GM19238 (cell line): Measurements from ENCODE around the gene CARS1.

ENCODE experiments used
- DNase-seq: peaks from one replicate; pipeline ENCODE4 v3.0.0; 2011; ENCODE audit warnings: low spot score; ENCODE audit not compliant: insufficient read length

The CARS1 gene

GRCh38 chr11:2994336-2994730 lies 62.9 kb downstream of the CARS1 start:
- no peak for DNase-seq

- no peak for DNase-seq
Measured at GRCh38 chr11:2992997-2993325, 64.3 kb downstream of the CARS1 start.

GRCh38 chr11:2992234-2992996 lies 64.8 kb downstream of the CARS1 start, which contains the start of gene NAP1L4:
NAP1L4 (minus strand) TSS chr11:2992329; CDS start chr11:2979220, 13,109 bp downstream.
- peak; percentile 100 for DNase-seq

DNA sequence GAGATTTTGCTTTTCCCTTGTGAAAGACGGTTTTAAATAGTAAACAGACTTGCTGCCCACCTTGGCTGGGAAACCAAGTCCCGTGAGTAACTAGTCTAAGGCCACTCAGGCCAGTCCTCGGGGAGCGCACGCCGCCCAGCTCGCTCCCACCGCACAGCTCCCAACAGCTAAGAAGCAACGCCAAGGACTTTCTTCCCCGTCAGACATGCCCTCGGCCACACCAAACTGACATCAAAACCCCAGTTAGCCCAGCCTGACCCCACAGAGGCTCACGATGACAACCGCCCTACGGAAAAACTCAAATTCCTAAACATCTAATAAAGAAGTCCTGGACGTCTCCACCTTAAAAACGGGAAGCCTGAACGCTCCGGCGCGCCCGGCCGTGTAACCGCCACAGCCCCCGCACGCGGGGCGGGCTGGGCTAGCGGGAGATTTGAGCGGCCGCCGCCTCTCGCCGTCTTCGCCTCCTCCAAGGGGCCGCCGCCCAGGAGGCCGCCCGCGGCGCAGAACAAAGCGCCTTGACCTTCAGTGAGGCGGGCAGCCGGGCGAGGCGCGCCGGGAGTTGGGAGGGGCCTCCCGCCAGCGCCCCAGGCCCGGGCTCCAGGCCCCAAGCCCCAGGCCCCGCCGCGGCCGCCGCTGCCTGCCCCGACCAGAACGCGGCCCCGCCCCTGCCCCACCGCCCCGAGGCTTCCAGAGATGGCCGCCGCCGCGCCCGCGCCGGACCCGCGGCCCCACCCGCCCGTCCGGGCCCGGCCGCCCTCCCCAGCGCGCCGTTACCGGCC lies 65.6 kb downstream of the CARS1 start:
- DNase-seq, result no peak

DNA sequence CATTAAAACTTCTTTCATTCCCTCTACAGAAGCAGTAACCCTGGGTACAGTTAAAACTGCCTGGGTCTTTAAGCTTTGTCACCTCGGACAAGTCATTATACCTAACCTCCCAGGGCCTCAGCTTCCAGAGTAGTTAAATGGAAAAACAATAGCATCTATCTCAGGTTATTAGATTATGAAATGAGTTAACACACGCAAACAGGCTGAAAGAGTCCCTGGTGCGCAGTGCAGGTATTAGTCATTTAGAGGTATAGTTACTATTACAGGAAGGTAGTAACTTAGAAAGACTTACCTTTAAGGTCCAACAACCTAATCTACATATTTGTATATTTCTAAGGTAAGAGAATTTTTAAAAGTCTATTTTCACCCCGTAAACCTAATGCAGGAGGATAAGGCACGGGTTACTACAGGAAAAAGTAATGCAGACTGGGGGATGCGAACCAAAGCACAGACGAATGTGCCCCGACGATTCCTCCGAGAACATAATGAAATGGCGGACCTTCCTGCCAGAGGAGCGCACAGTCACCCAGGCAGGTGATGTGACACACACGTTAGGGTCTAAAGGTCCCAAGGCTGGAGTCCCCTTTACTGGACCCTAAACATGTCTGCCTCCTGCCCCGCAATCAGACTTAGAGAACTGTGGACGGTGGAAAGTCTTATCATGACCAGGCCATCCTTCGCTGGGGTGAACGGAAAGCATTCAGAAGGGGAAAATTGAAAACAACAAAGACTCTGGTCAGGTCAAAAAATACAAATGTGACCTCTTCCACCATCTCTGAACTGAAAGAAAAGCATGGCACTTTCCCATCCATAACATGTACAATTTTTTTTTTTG lies 66.4 kb downstream of the CARS1 start:
- no peak for DNase-seq

DNA sequence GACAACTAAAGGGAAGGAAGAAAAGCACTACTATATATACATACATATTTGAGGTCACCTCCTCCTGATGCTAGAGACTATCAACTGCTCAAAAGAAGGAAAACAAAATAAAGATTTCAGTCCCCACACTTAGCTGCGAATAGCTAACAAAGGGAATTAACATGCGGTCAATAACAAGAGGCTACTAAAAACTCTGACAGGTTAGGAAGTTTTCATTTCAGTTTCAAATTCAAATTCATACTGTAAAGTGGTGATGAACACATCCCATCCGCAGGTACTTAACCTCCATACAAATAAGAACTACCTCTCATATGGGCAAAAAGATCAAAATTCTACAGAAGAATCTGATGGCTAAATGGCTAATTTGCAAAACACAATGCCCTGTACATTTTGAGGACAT lies 67.7 kb downstream of the CARS1 start:
- DNase-seq, result no peak

DNA sequence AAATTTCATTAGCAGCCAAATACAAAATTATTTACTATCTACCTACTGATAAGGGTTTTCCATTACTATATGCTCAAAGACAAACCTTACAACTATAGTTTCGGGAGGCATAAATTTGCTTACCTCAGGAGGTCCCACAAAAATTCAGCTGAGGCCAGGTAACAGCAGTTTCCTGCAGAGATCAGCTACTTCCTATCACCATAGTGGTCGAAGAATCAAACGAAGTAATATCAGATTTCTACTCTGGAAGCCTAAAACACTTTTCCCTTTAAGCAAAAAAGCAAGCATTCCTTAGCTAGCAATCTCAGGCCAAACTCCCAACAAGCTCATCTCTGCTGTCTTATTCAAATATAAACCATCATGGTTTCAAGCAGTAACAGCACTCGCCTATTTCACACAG lies 68.2 kb downstream of the CARS1 start:
- DNase-seq, result no peak

DNA sequence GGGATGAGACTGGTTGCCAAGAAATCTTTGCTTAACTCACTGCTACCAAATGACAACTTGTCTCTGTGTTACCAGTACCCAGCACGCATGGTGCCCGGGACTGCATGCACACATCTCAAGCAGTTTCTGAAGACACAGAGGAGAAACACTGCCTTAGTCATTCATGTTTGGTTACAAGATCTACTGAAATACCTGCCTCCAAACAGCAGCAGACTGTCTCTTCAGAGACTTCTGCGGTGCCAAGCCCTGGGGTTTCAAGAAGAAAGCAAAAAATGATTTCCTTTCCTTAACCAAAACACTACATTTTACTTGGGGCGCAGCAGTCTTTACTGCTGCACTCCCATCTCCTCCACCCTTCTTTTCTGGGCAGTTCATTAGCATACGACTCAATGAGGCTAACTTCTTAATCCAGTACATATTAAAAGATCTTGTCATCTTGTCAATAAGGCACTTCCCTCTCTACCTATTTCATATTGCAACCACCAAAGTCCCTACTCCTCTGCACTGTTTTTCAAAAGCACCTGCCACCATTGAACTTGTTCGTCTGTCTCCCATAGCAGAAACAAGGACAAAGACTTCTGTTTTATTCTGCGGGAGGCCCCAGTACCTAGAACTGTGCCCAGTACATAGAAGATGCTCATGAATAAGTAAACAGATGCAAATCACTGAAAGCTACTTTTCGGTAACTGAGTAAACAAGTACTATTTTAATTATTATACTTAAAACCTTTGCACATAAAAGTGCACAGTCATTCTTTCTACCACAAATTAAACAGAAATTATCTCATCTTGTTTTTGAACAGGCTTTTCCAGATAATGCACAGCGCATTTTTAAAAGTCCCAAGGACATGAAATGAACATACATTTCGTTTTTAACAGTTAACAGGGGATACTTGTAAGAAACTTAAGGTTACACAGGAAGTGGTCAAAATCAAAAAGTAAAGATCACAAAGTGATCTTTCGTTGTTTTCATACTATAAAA lies 69.1 kb downstream of the CARS1 start:
- DNase-seq, result no peak

GRCh38 chr11:2983908-2984307 lies 73.3 kb downstream of the CARS1 start:
- no peak for DNase-seq

DNA sequence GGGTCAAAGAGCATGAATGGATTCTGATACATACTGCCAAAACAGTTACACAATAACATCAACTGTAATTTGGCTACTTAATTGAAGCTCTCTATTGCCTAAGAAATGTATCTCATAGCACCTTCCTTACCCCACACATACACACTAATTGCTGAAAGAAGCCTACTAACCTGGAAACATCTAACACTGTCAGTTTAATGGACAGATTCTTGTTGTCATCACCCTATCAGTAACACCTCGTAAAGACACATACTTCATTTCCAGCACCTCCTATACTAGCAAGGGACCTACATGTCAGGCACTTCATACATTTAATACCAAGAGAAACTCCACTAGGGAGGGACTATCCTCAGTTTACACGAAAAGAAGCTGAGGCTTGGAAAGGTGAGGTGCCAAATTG lies 75.0 kb downstream of the CARS1 start:
- no peak for DNase-seq

DNA sequence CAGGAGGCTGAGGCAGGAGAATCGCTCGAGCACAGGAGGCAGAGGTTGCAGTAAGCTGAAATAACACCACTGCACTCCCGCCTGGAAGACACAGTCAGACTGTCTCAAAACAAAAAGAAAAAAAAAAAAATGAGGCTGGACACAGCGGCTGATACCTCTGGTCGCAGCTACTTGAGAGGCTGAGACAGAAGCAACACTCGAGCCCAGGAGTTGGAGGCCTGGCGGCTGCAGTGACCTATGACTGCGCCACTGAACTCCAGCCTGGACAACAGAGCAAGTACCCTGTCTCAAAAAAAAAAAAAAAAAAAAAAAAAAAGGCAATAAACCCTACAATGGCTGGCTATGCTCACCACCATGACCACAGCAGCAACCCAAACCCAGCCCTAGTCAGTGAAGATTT lies 76.1 kb downstream of the CARS1 start:
- no peak for DNase-seq

GRCh38 chr11:2980168-2980840 lies 76.9 kb downstream of the CARS1 start:
- no peak for DNase-seq

DNA sequence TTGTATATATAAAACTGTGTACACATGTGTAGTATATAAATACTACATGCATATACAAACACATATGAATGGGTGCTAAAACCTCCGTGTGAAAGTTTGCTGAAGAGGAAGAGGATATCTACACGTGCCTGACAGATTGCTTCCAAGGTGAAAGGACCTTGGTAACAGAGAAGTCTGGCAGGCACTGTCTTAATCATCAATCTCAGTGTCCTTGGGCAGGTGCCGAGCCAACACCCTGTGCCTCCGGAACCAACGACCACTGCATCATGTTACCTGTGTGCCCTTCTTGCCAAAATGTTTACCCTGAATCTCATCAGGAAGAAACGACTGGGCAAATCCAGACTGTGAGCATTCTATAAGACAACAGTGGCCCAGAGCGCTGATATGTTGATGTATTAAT lies 80.1 kb downstream of the CARS1 start:
- DNase-seq, result no peak

- no peak for DNase-seq
Measured at GRCh38 chr11:2976294-2977063, 80.7 kb downstream of the CARS1 start.

GRCh38 chr11:2975594-2975993 lies 81.6 kb downstream of the CARS1 start:
- peak; percentile 22 for DNase-seq

DNA sequence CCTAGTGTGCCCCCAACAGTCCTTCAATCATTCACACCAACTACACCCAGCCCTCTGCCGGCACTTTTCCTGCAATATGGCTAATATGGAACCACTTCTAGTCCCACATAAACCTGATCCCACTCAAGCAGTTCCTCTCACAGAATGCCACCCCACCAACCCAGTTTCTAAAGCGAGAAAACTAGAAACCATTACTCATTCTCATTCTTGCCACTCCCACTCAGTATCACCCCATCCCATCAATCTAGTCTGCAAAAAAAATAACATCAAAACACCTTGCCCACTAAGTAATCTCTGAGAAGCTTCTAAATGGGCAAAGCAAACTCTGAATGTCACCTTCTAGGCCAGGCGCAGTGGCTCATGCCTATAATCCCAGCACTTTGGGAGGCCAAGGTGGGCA lies 83.0 kb downstream of the CARS1 start:
- no peak for DNase-seq

DNA sequence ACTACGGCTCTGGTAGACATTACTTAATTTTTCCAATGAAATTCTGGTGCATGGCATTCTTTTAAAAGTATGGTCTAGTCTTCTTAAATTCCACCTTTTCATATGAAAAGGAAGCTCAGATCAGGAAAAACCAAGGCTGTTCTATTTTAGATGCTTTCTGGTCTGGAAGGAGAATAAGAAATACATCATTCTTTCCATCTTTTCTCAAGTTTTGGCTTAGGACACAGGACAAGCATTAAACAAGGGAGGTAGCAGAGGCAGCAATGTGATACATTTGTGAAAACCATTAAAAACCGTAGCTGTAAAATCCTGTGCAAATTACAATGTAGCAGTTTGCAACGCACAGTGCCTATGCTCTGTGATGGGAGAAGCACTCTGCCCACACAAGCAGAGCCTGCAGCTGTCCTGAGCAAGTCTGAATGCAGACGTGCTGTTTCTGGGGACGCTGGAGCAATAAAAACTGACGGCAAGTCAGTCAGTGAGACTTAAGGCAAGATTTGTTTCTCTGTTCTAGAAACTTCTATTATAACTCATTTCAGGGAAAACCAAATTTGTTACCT lies 88.8 kb downstream of the CARS1 start:
- no peak for DNase-seq

DNA sequence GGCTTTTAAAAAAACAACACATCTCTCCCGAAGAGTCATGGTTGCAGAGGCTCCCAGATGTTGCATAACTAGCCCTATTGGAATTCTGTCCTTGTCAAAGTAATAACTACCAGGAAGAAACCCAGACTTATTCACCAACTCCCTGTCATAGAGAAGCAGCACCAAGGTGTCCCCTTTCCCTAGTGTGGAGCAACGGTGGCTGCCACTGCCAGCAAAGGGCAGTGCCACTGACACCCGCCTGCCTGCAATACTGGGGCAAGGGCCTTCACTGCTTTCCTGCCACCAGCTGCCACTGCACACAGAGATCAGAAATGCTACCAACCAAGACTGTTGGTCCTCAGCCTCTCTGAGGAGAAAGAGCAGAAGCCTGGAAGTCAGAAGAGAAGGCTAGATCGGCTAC lies 92.4 kb downstream of the CARS1 start:
- DNase-seq, result no peak

GRCh38 chr11:2963761-2964160 lies 93.5 kb downstream of the CARS1 start:
- DNase-seq, result no peak
